ENCODE data around the gene PCDH9.

DNA sequence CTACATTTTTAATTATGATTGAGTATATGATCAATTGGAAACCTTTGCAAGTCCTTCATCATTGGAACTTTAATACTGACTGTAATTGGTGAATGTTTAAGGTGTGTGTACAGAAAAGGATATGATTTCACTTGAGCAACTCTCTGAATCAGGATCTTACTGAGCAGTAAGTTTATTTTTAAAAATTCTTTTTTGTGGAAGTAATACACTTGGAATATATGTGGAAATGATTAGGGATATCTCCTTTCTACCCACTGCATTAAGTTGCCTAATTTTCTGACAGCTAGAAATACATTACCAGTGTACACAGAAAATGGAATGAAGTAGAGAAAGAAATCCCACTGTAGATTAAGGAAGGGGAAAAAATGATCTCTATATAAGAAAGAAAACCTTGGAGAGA lies 865.8 kb downstream of the PCDH9 start:
- TF ChIP-seq, protein P1, sequence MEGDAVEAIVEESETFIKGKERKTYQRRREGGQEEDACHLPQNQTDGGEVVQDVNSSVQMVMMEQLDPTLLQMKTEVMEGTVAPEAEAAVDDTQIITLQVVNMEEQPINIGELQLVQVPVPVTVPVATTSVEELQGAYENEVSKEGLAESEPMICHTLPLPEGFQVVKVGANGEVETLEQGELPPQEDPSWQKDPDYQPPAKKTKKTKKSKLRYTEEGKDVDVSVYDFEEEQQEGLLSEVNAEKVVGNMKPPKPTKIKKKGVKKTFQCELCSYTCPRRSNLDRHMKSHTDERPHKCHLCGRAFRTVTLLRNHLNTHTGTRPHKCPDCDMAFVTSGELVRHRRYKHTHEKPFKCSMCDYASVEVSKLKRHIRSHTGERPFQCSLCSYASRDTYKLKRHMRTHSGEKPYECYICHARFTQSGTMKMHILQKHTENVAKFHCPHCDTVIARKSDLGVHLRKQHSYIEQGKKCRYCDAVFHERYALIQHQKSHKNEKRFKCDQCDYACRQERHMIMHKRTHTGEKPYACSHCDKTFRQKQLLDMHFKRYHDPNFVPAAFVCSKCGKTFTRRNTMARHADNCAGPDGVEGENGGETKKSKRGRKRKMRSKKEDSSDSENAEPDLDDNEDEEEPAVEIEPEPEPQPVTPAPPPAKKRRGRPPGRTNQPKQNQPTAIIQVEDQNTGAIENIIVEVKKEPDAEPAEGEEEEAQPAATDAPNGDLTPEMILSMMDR (IDR thresholded peaks at IDR 0.05) = no peak
- TF ChIP-seq EP300 (IDR thresholded peaks at IDR 0.05) = no peak
- TF ChIP-seq POLR2A (IDR thresholded peaks at IDR 0.05) = no peak
- TF ChIP-seq POLR2AphosphoS5 (IDR thresholded peaks at IDR 0.05) = no peak

Measured in upper lobe of left lung (tissue), 4 donors.